HL-60 (cell line): ENCODE measurements around the gene SYP.

Experiments used
- DNase-seq, 2 experiments: peaks; one replicate each; pipeline ENCODE4 v3.0.0-alpha.2; 2010 to 2020; ENCODE audit warnings: low read depth in 1 of 2, low spot score in 1 of 2
- H3K27ac ChIP-seq: fragments of 250-450 bp; sonication (Bioruptor Pico); replicated peaks from 2 replicates; pipeline ENCODE4 v1.5.1; 2020; ENCODE audit warnings: mild to moderate bottlenecking, moderate library complexity
- H3K27me3 ChIP-seq: fragments of 250-450 bp; sonication (Bioruptor Pico); 2 replicates; pipeline ENCODE4 v1.5.1; 2021; ENCODE audit warnings: mild to moderate bottlenecking, moderate library complexity; ENCODE audit not compliant: insufficient read depth, poor library complexity, severe bottlenecking
- H3K4me3 ChIP-seq: replicated peaks from 2 replicates; pipeline ENCODE4 v1.5.1; 2011; ENCODE audit warnings: mild to moderate bottlenecking, control low read depth, low read length; ENCODE audit not compliant: insufficient read depth
- GABPA ChIP-seq: IDR thresholded peaks from 2 replicates; pipeline ENCODE4 v1.6.1; 2012; ENCODE audit warnings: low read depth
- POLR2AphosphoS5 ChIP-seq: IDR thresholded peaks from 2 replicates; pipeline ENCODE4 v1.6.1; 2012; ENCODE audit warnings: low read depth
- SPI1 ChIP-seq: IDR thresholded peaks from 2 replicates; pipeline ENCODE4 v1.6.1; 2012; ENCODE audit warnings: low read depth, mild to moderate bottlenecking, borderline replicate concordance
- TF ChIP-seq, protein P1 (sequence below): IDR thresholded peaks from one replicate; pipeline ENCODE4 v1.5.1; 2011; ENCODE audit warnings: low read length, control low read depth, inconsistent platforms; ENCODE audit not compliant: insufficient read depth
- TF ChIP-seq, protein P2 (sequence below): IDR thresholded peaks from 2 replicates; pipeline ENCODE4 v1.6.1; 2012; ENCODE audit warnings: low read depth; ENCODE audit not compliant: insufficient replicate concordance

The SYP gene

DNA sequence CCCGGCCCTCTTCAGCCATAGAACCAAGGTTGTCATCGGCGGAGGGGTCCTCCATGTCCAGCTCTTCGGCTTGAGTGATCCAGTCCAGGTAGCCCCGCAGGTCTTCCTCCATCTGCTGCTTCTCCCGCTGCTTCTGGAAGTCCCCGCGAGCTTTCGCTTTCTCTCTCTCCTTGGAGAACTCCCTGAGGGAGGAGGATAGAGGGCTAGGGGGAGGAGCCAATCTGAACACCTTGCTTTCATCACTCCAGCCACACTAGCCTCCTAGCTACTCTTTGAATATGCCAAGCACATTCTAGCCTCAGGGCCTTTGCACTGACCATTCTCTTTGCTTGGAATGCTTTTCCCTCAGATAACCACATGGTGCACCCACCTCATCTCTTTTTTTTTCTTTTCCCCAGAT, 27.0 kb upstream of the SYP start:
- no peak for DNase-seq
- TF ChIP-seq, protein P1, sequence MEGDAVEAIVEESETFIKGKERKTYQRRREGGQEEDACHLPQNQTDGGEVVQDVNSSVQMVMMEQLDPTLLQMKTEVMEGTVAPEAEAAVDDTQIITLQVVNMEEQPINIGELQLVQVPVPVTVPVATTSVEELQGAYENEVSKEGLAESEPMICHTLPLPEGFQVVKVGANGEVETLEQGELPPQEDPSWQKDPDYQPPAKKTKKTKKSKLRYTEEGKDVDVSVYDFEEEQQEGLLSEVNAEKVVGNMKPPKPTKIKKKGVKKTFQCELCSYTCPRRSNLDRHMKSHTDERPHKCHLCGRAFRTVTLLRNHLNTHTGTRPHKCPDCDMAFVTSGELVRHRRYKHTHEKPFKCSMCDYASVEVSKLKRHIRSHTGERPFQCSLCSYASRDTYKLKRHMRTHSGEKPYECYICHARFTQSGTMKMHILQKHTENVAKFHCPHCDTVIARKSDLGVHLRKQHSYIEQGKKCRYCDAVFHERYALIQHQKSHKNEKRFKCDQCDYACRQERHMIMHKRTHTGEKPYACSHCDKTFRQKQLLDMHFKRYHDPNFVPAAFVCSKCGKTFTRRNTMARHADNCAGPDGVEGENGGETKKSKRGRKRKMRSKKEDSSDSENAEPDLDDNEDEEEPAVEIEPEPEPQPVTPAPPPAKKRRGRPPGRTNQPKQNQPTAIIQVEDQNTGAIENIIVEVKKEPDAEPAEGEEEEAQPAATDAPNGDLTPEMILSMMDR = no peak
- TF ChIP-seq POLR2AphosphoS5 (no peak), GABPA (no peak), SPI1 (no peak)
- TF ChIP-seq, protein P2, sequence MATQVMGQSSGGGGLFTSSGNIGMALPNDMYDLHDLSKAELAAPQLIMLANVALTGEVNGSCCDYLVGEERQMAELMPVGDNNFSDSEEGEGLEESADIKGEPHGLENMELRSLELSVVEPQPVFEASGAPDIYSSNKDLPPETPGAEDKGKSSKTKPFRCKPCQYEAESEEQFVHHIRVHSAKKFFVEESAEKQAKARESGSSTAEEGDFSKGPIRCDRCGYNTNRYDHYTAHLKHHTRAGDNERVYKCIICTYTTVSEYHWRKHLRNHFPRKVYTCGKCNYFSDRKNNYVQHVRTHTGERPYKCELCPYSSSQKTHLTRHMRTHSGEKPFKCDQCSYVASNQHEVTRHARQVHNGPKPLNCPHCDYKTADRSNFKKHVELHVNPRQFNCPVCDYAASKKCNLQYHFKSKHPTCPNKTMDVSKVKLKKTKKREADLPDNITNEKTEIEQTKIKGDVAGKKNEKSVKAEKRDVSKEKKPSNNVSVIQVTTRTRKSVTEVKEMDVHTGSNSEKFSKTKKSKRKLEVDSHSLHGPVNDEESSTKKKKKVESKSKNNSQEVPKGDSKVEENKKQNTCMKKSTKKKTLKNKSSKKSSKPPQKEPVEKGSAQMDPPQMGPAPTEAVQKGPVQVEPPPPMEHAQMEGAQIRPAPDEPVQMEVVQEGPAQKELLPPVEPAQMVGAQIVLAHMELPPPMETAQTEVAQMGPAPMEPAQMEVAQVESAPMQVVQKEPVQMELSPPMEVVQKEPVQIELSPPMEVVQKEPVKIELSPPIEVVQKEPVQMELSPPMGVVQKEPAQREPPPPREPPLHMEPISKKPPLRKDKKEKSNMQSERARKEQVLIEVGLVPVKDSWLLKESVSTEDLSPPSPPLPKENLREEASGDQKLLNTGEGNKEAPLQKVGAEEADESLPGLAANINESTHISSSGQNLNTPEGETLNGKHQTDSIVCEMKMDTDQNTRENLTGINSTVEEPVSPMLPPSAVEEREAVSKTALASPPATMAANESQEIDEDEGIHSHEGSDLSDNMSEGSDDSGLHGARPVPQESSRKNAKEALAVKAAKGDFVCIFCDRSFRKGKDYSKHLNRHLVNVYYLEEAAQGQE = no peak
- no peaks in the 10 kb centered on the region for H3K27me3 ChIP-seq
- no peak overlapping the region for H3K4me3 ChIP-seq
- no peak overlapping the region for H3K27ac ChIP-seq

DNA sequence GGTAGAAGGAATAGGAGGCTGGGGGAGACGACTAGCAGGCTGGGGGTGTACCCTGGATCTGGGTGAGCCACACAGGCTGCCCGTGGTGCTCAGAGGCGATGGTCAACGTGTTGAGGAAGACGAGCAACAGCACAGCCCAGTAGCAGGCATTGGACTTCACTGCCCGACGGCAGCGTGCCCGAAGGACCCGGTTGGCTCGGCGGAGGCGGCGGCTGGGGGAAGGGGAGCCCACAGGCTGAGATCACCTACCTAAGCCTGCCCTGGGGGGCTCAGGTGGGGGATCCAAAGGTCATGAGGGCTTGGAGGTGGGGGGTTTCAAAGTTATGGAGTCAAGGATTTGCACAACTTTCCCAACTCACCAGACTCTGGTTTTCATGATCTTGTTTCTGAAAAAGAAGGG, 25.9 kb upstream of the SYP start:
- H3K4me3 ChIP-seq = no peak overlapping the region
- no peak for DNase-seq
- no peak for TF ChIP-seq GABPA
- TF ChIP-seq, protein P1 = no peak
- TF ChIP-seq, protein P2 = no peak
- TF ChIP-seq SPI1 = no peak
- no peak for TF ChIP-seq POLR2AphosphoS5
- no peaks in the 10 kb centered on the region for H3K27me3 ChIP-seq
- H3K27ac ChIP-seq = no peak overlapping the region

DNA sequence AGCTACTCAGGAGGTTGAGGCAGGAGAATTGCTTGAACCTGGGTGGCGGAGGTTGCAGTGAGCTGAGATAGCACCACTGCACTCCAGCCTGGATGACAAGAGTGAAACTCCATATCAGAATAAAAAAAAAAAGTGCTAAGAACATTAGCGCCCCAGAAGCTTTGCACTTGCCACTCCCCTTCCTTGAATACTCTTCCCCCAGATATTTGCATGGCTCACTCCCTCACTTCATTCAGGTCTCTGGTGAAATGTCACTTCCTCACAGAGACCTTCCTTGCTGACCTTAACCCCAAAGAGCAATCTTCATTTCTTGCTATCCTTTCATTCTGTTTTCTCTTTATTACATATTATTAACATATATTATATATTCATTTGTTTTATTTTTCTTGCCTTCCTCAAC, 21.9 kb upstream of the SYP start:
- DNase-seq = no peak
- Histone ChIP-seq H3K27me3 (no peaks in the 10 kb centered on the region), H3K27ac (no peak overlapping the region), H3K4me3 (no peak overlapping the region)
- TF ChIP-seq POLR2AphosphoS5 (no peak), SPI1 (no peak), GABPA (no peak)
- TF ChIP-seq, protein P2 = no peak
- TF ChIP-seq, protein P1 = no peak
